Stimulated activated CD8-positive, alpha-beta memory T cell treated with anti-CD3 and anti-CD28 coated beads, Interleukin-12 subunit alpha, Interleukin-12 subunit beta, amount 100 ng/mL, for 4 hours (primary cell): ENCODE data around the gene PRDM11.

ENCODE experiments used
- DNase-seq: peaks from one replicate; pipeline ENCODE4 v3.0.0-alpha.2; 2020; ENCODE audit warnings: low read depth

Gene PRDM11

DNA sequence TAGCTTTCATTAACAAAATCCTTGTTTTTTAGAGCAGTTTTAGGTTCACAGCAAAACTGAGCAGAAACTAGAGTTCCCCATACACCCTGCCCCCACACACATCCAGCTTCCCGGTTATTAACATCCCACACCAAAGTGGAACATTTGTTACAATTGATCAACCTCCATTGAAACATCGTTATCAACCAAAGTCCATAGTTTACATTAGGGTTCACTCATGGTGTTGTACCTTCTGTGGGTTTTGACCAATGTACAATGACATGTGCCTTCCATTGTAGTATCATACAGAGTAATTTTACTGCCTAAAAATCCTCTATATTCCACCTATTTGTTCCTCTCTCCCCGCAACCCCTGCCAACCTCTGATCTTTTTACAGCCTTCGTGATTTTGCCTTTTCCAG, 28.5 kb downstream of the PRDM11 start:
- no peak for DNase-seq

DNA sequence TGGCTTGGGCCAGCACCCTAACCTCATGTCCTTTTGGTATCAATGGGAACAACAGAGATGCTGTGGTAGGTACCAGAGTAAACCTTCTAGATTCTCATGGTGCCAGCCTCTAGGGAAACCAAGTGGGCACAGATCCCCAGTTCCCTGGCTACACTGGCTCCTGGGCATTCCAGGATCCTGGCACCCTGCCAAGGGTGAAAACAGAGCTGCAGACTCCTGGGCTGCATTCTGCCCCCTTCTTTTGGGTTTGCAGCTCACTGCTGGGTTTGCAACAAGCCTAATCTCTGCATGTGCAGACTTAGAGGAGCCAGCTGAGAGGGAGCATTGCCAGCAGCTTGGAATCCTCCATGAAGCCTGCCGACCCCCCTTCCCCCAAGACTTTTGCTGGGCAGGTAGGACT, 30.6 kb downstream of the PRDM11 start:
- DNase-seq = no peak

DNA sequence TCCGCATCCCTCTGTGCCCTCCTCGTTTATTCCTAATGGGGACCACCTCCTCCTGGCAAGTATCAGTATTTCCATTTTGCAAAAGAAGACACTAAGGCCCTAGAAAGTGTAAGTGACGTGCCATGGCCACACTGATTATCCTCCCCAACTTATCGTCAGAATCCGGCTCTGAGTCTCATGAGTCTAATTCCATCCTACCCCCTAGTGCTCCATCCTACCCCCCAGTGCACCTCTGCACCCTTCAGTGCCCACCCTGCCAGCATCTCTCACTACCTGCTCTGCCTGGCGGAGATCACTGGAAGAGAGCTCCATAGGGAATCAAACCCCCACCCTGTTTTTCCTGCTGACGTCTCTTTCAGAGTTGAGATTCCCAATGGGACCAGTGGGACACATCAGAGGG, 31.8 kb downstream of the PRDM11 start:
- DNase-seq = no peak

DNA sequence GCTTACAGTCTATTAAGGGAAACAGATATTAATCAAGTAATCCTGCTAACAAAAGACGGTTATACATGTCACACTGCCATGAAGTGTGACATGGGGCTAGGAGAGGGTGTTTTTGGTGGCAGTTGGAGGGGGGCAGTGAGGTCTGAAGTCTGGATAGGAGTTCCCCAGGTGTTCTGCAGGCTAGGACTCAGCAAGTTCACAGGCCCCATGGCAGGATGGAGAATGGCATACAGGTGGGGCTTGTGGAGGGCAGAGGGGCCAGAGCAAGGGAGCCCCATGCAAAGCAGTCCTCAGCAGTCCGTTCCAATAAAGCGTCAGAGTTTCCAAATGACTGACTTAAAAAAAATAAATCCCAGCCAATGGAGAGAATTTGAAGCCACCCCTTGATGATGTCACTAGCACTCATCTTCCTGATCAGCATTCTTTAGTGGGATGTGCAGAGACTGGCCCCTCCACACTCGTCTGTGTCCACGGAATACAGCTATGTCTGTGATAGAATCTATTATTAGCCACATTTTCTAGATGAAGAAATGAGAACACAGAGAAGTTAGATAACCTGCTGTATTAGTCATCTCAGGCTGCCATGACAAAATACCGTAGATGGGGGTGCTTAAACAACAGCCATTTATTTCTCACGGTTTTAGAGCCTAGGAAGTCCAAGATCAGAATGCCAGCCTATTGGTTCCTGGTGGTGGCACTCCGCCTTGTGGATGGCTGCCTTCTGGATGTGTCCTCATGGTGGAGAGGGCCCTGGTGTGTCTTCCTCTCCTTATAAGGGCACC, 32.6 kb downstream of the PRDM11 start:
- DNase-seq = no peak

DNA sequence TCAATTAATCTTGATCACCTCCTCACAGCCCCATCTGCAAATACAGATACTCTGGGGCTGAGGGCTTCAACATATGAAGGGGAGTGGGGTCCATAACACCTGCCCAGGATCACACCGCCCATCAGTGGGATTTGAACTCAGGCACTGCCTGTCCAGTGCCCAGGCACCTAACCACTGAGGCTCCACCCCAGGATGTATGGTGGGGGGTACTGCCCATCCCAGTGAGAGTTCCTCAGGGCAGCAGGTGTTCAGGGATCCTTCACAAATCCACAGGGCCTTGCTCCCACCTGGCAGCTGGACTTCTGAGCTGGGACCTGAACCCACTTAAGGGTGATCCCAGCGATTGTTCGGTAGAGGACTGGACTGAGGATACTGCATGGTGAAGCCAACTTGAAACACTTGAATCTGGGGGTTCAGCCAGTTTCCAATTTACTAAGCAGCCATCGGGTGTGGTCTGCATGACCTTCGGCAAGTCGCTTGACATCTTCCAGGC, 33.3 kb downstream of the PRDM11 start:
- no peak for DNase-seq

DNA sequence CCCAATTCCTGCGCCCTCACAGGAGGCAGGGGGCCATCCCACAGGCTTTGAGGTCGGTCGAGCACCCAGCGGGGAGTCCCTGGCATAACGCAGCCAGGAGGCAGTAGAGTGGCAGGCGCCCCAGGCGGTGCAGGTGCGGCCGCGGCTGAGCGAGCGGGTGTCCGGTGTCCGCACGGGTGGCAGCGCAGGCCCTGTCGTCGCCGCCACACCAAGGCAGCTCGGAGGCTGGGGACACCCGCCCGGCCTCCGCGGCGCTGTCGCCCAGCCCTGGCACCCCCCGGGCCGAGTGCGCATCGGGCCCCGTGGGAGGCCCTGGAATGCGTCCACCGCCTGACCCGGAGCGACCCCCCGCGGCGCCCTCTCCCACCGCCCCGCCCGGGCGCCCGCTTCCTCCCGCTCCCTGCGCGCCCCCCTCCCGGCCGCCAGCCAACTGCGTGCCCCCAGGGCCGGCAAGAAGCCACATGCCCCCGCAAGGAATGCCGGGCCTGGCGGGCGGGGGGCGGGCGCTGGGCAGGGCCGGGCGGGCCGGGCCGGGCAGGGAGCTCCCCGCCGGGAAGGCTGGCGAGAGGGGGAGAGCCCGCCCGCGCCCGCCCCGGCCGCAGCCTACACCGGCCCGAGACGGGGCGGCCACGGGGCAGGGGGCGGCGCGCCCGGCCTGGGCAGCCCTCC, 33.9 kb downstream of the PRDM11 start:
- no peak for DNase-seq

DNA sequence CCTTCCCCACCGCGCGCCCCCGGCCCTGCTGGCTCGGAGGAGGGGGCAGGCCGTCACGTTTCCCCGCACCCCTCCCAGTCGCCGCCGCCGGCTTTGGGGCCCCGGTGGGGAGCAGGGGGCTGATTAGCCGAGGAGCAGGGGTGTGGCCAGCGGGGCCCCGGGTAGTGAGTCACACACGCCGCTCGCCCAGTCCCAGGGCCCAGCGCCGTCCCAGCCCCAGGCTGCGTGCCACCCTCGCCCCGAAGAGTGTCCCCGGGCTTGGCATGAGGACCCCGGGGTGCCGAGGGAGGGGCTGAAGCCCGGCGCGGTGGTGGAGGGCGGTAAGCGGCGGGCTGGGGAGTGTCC, 34.4 kb downstream of the PRDM11 start:
- peak; percentile 29 for DNase-seq

DNA sequence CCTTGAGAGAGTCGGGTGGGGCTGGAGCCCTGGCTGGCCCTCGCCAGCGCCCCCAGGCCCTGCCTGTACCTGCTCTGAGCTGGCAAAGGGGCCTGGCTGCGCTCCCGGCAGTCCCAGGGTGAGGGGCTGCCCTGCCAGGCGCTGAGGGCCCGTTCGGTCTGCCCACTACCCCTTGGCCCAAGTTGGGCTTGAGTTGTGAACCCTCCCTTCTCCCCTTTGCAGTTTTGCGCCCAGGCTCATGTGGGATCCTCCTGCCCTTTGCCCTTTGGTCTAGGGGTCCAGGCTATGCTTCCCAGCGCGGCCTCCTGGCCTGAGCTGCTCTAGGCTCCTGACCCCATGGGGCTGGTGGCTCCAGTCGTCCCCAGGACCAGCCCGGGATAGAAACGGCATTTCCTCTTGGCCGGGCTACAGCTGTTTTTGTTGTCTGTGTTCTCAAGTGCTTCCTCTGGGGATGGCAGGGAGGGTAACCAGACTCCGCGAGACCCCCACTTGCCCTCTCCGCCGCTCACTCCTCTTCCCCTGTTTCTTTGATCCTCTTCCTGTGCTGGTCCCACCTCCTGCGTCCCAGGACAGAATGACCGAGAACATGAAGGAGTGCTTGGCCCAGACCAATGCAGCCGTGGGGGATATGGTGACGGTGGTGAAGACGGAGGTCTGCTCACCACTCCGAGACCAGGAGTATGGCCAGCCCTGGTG, 34.9 kb downstream of the PRDM11 start:
- DNase-seq = no peak

DNA sequence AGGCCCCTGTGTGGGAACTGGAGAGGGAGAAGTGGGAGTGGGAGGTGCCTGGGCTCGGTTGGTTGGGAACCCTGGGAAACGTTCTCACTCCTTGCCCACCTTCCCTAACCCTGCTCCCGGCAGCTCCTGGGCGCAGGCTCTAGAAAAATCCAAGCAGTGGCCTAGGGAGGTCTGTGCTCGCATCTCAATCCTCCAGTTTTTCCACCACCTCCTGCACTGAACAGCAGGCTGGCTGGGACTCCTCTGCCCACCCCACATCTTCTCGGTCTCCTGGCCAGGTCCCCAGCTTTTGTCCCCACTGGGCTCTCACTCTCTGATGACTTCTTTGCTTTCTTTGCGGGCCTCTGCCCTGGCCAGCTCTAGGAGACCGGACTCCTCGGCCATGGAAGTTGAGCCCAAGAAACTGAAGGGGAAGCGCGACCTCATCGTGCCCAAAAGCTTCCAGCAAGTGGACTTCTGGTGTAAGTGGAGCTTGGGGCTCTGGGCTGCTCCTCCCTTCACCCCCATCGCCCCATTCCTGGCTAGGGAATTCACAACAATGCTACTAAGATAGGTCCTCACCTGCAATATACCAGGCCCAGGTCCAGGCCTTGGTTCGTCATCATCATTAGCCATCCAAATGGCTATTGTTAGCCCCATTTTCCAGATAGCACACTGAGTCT, 35.6 kb downstream of the PRDM11 start:
- DNase-seq = no peak

DNA sequence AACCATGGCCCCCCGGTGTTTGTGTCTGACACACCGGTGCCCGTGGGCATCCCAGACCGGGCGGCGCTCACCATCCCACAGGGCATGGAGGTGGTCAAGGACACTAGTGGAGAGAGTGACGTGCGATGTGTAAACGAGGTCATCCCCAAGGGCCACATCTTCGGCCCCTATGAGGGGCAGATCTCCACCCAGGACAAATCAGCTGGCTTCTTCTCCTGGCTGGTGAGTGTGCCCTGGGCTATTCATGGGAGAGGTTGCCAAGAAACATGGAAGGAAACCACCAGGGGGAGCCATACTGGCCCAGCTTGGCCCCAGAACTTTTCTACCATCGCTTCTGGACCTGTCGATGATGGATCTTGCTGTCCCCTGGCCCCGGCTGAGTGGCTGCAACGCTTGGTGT, 36.5 kb downstream of the PRDM11 start:
- no peak for DNase-seq

DNA sequence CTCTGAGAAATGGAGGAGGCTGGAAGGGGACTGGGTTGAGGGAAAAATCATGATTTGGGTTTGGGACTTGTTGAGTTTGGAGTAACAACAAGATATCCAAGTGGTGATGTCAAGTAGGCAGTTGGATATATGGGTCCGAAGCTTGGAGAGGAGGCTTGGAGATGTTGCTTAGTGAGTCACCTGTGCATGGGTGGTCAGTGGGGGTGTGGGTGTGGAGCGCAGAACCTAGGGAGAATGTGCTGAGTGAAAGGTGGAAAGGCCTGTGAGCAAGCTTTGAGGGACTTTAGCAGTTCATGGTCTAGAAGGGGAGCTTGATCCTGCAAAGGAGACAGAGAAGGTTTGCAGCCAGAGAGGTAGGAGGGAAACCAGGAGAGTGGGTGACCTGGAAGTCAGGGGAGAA, 38.2 kb downstream of the PRDM11 start:
- no peak for DNase-seq

DNA sequence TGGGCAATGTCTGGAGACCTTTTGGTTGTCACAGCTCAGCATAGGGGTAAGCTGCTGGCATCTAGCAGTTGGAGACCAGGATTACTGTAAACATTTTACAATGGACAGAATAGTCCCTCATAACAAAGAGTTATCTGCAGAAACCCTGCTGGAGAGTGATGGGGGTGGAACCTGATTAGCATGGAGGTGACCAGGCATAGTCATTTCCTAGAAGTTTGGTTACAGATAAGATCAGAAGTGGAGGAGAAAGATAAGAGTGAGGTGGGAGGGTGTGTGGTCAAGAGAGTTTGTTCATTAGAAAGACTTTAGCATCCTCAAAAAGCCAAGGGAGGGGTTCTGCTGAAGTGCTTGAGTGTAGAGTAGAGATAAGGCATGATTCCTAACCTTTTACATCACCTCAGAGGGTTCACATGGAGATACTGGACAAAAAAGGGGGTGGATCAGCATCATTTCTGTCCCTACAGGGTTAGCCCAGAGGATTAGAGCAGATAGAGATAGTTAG, 38.8 kb downstream of the PRDM11 start:
- no peak for DNase-seq

DNA sequence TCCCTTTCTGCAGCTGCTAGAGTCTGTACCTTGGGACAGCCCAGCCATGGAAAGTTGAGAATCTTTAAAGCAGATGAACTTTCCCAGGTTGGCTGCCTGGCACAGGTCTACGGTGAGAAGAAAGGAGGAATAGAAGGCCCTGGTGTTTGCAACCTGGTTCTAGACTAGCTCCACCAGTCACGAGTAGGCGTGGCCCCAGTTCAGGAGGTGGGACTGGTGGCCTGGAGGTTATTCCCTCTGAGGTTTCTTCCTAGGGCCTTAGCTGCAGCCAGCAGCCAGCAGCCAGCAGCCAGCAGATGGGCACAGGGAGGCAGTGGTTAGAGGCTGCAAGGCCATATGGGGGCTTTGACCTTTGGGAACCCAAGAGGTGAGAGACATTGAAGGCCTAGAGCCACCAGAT, 40.9 kb downstream of the PRDM11 start:
- DNase-seq = no peak

DNA sequence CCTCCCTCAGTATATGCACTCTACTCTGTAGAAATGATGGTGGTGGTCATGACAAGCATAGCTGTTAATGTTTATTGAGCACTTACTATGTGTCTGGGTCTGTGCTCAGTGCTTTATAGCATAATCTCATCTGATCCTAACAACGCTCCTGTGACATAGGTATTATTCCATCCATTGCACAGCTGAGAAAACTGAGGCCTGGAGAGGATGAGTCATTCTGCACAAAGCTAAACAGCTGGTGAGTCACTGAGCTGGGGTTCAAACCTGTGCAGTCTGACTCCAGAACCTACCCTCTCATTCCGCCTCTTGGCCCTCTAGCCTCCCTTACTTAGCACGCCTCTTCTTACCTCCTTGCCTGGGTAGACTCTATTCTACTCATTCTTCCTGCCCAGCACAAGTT, 41.7 kb downstream of the PRDM11 start:
- DNase-seq = no peak

DNA sequence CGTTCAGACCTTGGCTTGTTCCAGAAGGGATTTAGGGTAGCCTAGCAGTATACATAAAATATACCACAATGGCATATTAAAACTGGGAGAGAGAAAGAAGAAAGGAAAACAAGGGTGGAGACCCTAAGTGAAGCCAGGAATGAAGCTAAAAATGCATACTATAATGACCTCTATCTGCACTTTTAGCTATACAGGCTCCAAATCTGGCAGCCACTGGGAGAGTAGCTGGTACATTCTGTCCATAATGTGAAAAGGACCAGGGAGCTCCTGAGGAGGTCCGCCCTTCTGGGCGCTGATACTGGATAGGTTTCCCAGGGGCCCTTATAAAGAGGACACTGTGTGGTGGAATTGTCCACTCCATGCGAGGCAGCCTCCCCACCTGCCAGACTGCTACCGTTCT, 42.8 kb downstream of the PRDM11 start:
- DNase-seq = no peak

DNA sequence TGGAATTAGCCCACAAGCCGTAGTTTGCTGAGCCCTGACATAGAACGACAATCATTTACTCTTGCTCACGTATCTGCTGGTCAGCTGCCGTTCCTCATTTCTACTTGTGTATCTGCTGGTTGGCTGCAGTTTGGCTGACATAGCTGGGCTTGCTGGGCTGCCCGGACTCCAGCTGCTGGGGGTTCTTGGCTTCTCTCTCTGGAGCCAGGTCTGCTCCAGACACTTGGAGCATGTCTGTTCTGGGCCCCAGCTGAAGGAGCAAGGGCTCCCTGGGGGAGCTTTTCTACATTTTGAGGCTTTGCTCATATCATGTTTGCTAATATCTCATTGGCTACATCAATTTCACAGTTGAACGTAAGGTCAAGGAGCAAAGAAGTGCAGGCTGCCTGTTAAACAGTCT, 47.3 kb downstream of the PRDM11 start:
- DNase-seq = no peak

DNA sequence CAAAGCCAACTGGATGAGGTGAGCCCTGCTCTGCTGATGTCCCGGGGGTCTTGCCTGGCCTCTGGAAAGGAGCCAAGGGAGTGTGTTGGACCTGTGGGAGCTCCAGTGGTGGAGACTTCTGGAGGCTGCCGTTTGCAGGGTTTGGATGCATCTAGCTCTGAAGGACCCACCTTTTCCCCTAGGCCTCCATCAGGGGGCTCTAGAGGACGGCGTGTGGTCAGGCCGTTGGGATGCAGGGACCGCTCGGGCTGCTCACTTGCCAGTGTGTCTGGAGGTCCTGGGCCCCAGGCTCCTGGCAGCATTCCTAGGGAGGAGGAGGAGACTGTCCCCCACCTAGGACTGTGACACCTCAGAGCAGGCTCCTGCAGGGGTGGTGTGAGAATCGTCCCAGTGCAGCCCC, 58.3 kb downstream of the PRDM11 start:
- DNase-seq = no peak

DNA sequence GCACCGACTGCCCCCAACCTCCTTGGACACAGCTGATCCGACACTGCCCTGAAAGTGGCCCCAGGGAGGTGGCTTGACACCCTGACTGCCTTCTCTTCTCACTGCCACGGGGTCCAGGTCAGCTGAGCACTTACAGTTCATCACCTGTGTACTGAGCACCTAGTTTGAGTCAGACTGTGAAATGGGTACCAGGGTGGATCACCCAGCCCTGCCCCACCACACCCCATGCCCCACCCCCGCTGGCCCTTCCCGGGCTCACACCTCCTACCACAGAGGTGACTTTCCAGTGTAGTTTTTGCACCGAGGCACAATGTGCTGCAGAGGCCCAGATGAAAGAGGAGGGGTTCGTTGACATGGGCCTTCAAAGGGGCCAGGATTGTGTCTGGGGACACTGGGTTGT, 59.5 kb downstream of the PRDM11 start:
- DNase-seq = no peak

DNA sequence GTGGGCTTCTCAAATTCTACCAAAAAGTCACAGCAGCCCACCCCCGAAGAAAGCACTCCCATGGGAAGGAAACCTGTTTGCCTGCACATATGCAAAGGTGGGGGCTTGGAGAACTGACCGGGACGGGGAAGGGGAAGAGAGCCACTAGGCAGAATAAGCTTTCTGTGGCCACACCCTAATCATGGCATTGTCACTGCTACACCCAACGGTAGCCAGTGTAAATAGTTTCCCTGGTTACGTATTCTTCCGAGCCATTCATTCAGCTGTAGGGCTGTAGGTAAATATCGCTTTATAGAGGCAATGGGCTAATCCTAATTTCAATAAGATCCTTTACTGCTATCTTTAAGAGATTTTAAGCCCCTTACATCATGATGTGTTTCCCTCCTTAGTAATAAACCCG, 61.7 kb downstream of the PRDM11 start:
- DNase-seq = no peak

DNA sequence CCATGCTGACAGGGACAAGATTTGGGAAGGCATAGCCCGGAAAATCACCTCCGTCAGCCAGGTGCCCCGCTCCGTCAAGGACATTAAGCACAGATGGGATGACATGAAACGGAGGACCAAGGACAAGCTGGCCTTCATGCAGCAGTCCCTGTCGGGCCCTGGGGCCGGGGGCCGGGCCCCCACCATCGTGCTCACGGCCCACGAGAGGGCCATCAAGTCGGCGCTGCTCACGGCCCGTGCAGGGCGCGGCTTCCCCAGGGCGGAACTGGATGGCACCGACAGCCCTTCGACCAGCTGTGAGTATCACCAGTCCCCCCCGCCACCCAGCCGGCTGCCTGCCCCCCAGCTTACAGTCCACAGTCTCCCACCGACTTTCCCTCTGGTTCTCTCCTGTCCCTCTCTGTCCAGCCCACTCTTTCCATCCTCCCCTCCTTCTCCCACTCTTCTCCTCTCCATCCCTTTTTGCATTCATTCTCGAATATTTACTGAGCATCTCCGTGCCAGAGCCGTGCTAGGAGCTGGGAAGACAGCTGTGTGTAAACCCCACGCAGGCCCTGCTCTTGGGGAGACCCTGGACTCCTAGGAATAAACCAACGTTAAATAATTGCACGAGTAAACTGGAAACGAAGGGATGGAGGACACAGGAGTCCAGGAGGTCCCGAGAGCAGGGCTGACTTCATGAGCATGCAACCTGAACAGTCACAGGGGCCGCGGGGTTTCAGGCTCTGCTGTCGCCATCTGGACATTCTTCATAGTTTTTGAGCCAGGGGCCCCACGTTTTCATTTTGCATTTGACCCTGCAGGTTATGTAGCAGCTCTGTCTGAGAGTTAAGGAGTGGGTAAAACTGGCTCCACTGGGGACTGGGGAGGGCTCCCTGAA, 62.8 kb downstream of the PRDM11 start:
- no peak for DNase-seq

DNA sequence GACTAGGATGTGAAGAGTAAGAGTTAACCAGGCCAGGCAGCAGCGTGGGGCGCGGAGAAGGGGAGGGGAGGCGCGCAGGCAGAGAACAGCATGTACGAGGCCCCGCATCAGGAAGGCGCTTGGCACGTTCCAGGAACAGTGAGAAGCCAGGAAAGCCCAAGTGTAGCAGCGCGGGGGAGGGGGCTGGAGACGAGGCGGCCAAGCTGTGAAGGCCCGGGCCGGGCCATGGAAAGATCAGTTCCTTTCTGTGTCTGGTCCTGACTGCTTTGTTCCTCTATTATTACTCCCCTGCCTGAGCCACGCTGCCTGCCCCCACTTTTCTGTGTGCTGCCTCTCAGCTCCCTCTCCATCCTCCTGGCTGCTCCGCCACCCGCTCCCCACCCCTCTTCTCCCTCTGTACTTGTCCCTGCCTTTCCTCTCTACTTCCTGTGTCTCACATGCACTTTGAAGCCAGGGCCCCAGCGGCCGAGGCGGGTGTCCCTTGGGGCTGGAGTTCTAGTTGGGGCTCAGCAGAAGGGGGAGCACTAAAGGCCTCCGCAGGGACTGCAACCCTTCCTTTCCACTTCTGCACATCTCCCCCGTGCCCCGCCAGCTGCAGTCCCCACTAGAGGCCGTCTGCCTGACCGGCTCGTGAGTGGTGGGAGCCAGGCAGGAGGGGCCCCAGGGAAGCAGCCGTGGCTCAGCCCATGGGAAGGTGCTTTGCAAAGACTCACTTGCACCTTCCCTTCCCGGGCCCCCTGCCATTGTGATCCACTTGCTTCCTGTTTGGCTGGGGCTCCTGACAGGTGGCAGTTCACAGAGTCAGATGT, 63.7 kb downstream of the PRDM11 start:
- no peak for DNase-seq
